GM23338 (cell line): ENCODE data around the gene TOMM40. TPM values are rescaled to one million over a fixed set of nuclear protein-coding genes. Genes with fewer than 3 reads are reported as not detected.

Experiments
- ATAC-seq: fragments of 200-7000 bp; cut with Tn5 transposase; 3 replicates; pipeline ENCODE4 v1.9.1; 2020
- DNase-seq: peaks from one replicate; pipeline ENCODE4 v3.0.0-alpha.2; 2015; ENCODE audit warnings: low spot score
- H2AFZ ChIP-seq: fragments of 200-600 bp; sonication (generic); 2 replicates; pipeline ENCODE4 v1.8.0; 2016; ENCODE audit warnings: antibody characterized with exemption, mild to moderate bottlenecking, moderate library complexity
- H3F3A ChIP-seq: fragments of 200-600 bp; sonication (generic); replicated peaks from 2 replicates; pipeline ENCODE4 v1.8.0; 2017; ENCODE audit warnings: antibody characterized with exemption, mixed run types, low read depth
- H3K27ac ChIP-seq: fragments of 200-600 bp; sonication (generic); 2 replicates; pipeline ENCODE4 v1.6.1; 2016; ENCODE audit warnings: low read depth
- H3K27me3 ChIP-seq: fragments of 200-600 bp; sonication (generic); 2 replicates; pipeline ENCODE4 v1.8.0; 2016; ENCODE audit warnings: mild to moderate bottlenecking, mixed run types, moderate library complexity; ENCODE audit not compliant: insufficient read depth
- H3K36me3 ChIP-seq: fragments of 200-600 bp; sonication (generic); 2 replicates; pipeline ENCODE4 v1.8.0; 2016; ENCODE audit warnings: mild to moderate bottlenecking; ENCODE audit not compliant: insufficient read depth
- H3K4me1 ChIP-seq: fragments of 200-600 bp; sonication (generic); 2 replicates; pipeline ENCODE4 v1.8.0; 2016; ENCODE audit warnings: mild to moderate bottlenecking, moderate library complexity; ENCODE audit not compliant: insufficient read depth
- H3K4me2 ChIP-seq: fragments of 200-600 bp; sonication (generic); 2 replicates; pipeline ENCODE4 v1.7.1; 2017; ENCODE audit warnings: mixed run types
- H3K4me3 ChIP-seq: fragments of 200-600 bp; sonication (generic); 2 replicates; pipeline ENCODE4 v1.6.1; 2016; ENCODE audit warnings: mixed run types
- H3K79me2 ChIP-seq: fragments of 200-600 bp; sonication (generic); replicated peaks from 2 replicates; pipeline ENCODE4 v1.8.0; 2017; ENCODE audit warnings: mild to moderate bottlenecking; ENCODE audit not compliant: insufficient read depth
- H3K9me2 ChIP-seq: fragments of 200-600 bp; sonication (generic); 2 replicates; pipeline ENCODE4 v1.8.0; 2017; ENCODE audit not compliant: insufficient read depth
- H4K20me1 ChIP-seq: fragments of 200-600 bp; sonication (generic); replicated peaks from 2 replicates; pipeline ENCODE4 v1.8.0; 2017; ENCODE audit warnings: mild to moderate bottlenecking; ENCODE audit not compliant: insufficient read depth
- H3K27ac Mint-ChIP-seq: 2 replicates; pipeline ENCODE4 v1.8.0; 2020; ENCODE audit warnings: inconsistent platforms, mild to moderate bottlenecking, moderate library complexity, mixed read lengths
- H3K27me3 Mint-ChIP-seq: 3 replicates; pipeline ENCODE4 v1.8.0; 2022; ENCODE audit warnings: low read depth, mild to moderate bottlenecking, moderate library complexity, mixed read lengths, inconsistent platforms; ENCODE audit not compliant: insufficient read depth, poor library complexity
- H3K36me3 Mint-ChIP-seq: 3 replicates; pipeline ENCODE4 v1.8.0; 2021; ENCODE audit warnings: low read depth, mild to moderate bottlenecking, inconsistent platforms, moderate library complexity, mixed read lengths
- H3K4me1 Mint-ChIP-seq: 3 replicates; pipeline ENCODE4 v1.8.0; 2020; ENCODE audit warnings: mild to moderate bottlenecking, inconsistent platforms, mixed read lengths
- H3K4me3 Mint-ChIP-seq: 3 replicates; pipeline ENCODE4 v1.8.0; 2021; ENCODE audit warnings: moderate library complexity, mild to moderate bottlenecking, inconsistent platforms, mixed read lengths
- H3K9me3 Mint-ChIP-seq: 3 replicates; pipeline ENCODE4 v1.8.0; 2020; ENCODE audit warnings: moderate library complexity, mild to moderate bottlenecking, inconsistent platforms, mixed read lengths
- EZH2 ChIP-seq: fragments of 200-600 bp; sonication (generic); IDR thresholded peaks from one replicate; pipeline ENCODE4 v1.8.0; 2017; ENCODE audit warnings: antibody characterized with exemption, mild to moderate bottlenecking, low read depth; ENCODE audit not compliant: unreplicated experiment
- NANOG ChIP-seq: IDR thresholded peaks from 2 replicates; pipeline ENCODE4 v1.6.1; 2016; ENCODE audit warnings: antibody characterized with exemption, borderline replicate concordance
- POLR2AphosphoS5 ChIP-seq: IDR thresholded peaks from 2 replicates; pipeline ENCODE4 v1.6.1; 2016; ENCODE audit warnings: antibody characterized with exemption, low read depth
- ZNF331 ChIP-seq: fragments of 250-450 bp; sonication (Bioruptor Pico); IDR thresholded peaks from 2 replicates; pipeline ENCODE4 v1.5.0; 2020; ENCODE audit warnings: low read depth, mild to moderate bottlenecking, moderate library complexity
- polyA plus RNA-seq: library from polyadenylated mRNA; unstranded; fragments of >200 nt; fragmentation: Nextera tagmentation; extraction: Ambion mirVana; gene quantifications from 2 replicates; pipeline ENCODE4 v1.2.1, GENCODE V29; 2016
- total RNA-seq: library from RNA; depleted of rRNA; stranded (reverse); fragments of >200 nt; shearing (Covaris generic); gene quantifications from 2 replicates; pipeline ENCODE4 v1.2.3, GENCODE V29; 2014
- TF ChIP-seq, protein P1 (sequence below): fragments of 250-450 bp; sonication (Bioruptor Pico); IDR thresholded peaks from 2 replicates; pipeline ENCODE4 v1.5.0; 2020; ENCODE audit warnings: mild to moderate bottlenecking, moderate library complexity
- TF ChIP-seq, protein P2 (sequence below), 2 experiments: fragments of 200-600 bp in 1 of 2; sonication (generic) in 1 of 2; conservative IDR thresholded peaks; 2 replicates each; pipeline versions ENCODE4 v1.5.1 to v1.6.1; 2016 to 2017; ENCODE audit warnings: antibody characterized with exemption in 2 of 2, low read depth in 2 of 2, mild to moderate bottlenecking in 2 of 2, moderate library complexity in 1 of 2

The TOMM40 gene
- total and polyA plus RNA-seq, 2 experiments from 2014 or later: 142 to 273 TPM

DNA sequence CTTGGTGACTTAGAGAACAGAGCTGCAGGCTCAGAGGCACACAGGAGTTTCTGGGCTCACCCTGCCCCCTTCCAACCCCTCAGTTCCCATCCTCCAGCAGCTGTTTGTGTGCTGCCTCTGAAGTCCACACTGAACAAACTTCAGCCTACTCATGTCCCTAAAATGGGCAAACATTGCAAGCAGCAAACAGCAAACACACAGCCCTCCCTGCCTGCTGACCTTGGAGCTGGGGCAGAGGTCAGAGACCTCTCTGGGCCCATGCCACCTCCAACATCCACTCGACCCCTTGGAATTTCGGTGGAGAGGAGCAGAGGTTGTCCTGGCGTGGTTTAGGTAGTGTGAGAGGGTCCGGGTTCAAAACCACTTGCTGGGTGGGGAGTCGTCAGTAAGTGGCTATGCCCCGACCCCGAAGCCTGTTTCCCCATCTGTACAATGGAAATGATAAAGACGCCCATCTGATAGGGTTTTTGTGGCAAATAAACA is 33.2 kb downstream of the TOMM40 start (continued):
- TF ChIP-seq, protein P1, sequence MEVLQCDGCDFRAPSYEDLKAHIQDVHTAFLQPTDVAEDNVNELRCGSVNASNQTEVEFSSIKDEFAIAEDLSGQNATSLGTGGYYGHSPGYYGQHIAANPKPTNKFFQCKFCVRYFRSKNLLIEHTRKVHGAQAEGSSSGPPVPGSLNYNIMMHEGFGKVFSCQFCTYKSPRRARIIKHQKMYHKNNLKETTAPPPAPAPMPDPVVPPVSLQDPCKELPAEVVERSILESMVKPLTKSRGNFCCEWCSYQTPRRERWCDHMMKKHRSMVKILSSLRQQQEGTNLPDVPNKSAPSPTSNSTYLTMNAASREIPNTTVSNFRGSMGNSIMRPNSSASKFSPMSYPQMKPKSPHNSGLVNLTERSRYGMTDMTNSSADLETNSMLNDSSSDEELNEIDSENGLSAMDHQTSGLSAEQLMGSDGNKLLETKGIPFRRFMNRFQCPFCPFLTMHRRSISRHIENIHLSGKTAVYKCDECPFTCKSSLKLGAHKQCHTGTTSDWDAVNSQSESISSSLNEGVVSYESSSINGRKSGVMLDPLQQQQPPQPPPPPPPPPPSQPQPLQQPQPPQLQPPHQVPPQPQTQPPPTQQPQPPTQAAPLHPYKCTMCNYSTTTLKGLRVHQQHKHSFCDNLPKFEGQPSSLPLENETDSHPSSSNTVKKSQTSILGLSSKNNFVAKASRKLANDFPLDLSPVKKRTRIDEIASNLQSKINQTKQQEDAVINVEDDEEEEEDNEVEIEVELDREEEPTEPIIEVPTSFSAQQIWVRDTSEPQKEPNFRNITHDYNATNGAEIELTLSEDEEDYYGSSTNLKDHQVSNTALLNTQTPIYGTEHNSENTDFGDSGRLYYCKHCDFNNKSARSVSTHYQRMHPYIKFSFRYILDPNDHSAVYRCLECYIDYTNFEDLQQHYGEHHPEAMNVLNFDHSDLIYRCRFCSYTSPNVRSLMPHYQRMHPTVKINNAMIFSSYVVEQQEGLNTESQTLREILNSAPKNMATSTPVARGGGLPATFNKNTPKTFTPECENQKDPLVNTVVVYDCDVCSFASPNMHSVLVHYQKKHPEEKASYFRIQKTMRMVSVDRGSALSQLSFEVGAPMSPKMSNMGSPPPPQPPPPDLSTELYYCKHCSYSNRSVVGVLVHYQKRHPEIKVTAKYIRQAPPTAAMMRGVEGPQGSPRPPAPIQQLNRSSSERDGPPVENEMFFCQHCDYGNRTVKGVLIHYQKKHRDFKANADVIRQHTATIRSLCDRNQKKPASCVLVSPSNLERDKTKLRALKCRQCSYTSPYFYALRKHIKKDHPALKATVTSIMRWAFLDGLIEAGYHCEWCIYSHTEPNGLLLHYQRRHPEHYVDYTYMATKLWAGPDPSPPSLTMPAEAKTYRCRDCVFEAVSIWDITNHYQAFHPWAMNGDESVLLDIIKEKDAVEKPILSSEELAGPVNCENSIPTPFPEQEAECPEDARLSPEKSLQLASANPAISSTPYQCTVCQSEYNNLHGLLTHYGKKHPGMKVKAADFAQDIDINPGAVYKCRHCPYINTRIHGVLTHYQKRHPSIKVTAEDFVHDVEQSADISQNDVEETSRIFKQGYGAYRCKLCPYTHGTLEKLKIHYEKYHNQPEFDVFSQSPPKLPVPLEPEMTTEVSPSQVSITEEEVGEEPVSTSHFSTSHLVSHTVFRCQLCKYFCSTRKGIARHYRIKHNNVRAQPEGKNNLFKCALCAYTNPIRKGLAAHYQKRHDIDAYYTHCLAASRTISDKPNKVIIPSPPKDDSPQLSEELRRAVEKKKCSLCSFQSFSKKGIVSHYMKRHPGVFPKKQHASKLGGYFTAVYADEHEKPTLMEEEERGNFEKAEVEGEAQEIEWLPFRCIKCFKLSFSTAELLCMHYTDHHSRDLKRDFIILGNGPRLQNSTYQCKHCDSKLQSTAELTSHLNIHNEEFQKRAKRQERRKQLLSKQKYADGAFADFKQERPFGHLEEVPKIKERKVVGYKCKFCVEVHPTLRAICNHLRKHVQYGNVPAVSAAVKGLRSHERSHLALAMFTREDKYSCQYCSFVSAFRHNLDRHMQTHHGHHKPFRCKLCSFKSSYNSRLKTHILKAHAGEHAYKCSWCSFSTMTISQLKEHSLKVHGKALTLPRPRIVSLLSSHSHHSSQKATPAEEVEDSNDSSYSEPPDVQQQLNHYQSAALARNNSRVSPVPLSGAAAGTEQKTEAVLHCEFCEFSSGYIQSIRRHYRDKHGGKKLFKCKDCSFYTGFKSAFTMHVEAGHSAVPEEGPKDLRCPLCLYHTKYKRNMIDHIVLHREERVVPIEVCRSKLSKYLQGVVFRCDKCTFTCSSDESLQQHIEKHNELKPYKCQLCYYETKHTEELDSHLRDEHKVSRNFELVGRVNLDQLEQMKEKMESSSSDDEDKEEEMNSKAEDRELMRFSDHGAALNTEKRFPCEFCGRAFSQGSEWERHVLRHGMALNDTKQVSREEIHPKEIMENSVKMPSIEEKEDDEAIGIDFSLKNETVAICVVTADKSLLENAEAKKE (CRISPR knock-in tag): no peak
- no peak for TF ChIP-seq NANOG
- TF ChIP-seq, protein P2, sequence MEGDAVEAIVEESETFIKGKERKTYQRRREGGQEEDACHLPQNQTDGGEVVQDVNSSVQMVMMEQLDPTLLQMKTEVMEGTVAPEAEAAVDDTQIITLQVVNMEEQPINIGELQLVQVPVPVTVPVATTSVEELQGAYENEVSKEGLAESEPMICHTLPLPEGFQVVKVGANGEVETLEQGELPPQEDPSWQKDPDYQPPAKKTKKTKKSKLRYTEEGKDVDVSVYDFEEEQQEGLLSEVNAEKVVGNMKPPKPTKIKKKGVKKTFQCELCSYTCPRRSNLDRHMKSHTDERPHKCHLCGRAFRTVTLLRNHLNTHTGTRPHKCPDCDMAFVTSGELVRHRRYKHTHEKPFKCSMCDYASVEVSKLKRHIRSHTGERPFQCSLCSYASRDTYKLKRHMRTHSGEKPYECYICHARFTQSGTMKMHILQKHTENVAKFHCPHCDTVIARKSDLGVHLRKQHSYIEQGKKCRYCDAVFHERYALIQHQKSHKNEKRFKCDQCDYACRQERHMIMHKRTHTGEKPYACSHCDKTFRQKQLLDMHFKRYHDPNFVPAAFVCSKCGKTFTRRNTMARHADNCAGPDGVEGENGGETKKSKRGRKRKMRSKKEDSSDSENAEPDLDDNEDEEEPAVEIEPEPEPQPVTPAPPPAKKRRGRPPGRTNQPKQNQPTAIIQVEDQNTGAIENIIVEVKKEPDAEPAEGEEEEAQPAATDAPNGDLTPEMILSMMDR (conservative IDR thresholded peaks at IDR 0.05; ENCODE audit: low read depth in 2 of 2): no peak

DNA sequence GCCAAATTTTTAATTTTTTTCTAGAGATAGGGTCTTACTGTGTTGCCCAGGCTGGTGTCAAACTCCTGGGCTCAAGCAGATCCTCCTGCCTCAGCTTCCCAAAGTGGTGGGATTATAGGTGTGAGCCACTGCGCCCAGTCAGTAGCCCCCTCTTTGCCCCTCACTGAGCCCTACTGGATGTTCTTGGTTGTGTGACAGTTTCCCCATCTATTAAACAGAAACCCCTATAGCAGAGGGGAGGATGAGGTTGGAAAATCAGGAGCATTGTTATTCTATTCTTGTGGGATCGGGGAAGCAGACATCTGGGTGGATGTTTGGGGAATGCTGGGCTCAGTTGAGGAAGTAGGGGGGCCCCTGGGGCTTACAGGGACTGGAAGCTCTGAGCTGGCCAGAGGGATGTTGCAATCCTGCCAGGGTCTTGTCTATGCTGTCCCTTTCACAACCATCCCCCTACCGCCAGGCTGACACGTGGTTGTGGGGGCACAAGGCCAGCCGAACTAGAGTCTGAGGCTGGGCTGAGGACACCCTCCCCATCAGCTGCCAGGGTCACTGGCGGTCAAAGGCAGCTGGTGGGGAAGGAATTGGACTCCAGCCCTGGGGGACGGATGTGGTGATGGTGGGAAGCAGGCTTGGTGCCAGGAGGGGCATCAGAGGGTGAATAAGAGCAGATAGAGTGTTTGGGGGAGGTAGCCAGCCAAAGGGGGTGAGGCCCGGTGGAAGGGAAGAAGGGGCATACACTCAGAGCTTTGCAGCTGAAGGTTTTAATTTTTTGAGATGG is 34.2 kb downstream of the TOMM40 start:
- peaks cover 19% of the 10 kb centered on the region for H3K27me3 Mint-ChIP-seq
- Histone ChIP-seq H3K9me2 (no peaks in the 10 kb centered on the region), H4K20me1 (no peaks in the 10 kb centered on the region), H2AFZ (no peak overlapping the region), H3F3A (no peaks in the 10 kb centered on the region), H3K4me2 (no peak overlapping the region), H3K4me3 (no peak overlapping the region), H3K79me2 (no peaks in the 10 kb centered on the region), H3K4me1 (peaks cover 10% of the 10 kb centered on the region; the same call in 1 of the 2 replicates), H3K36me3 (no peaks in the 10 kb centered on the region), H3K27ac (no peak overlapping the region), H3K27me3 (no peaks in the 10 kb centered on the region)
- peaks cover 3% of the 10 kb centered on the region; the same call in 1 of the 3 replicates for H3K9me3 Mint-ChIP-seq
- no peak for DNase-seq
- H3K36me3 Mint-ChIP-seq: no peaks in the 10 kb centered on the region; the same call in 2 of the 3 replicates
- ATAC-seq: no peak
- H3K27ac Mint-ChIP-seq: no peak overlapping the region
- H3K4me1 Mint-ChIP-seq: peaks cover 19% of the 10 kb centered on the region
- H3K4me3 Mint-ChIP-seq: no peak overlapping the region; the same call in 2 of the 3 replicates
- TF ChIP-seq POLR2AphosphoS5 (no peak), EZH2 (no peak), ZNF331 (CRISPR knock-in tag) (no peak)
- TF ChIP-seq, protein P1 (CRISPR knock-in tag): no peak
